Effector CD8-positive, alpha-beta T cell (primary cell): ENCODE results near the gene SLC2A13.
"Not testable (repeated sequence)": the region's sequence is repeated elsewhere in the genome, so short reads cannot be mapped to it uniquely, and the experiment has no call there.

Experiments
- DNase-seq: peaks from one replicate; lab custom pipeline; 2025; lab: John Stamatoyannopoulos, UW

Gene SLC2A13

DNA sequence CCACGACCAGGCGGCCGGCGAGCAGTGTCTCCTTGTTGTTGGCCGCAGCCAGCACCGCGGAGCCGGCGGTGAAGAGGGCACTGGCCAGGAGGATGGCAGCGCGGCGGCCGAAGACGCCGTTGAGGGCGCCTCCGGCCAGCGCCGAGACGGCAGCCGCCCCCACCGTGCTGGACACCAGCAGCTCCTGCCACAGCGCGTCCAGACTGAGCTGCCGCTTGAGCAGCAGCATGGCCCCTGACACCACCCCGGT lies 691 bp downstream of the SLC2A13 start:
- no peak for DNase-seq

DNA sequence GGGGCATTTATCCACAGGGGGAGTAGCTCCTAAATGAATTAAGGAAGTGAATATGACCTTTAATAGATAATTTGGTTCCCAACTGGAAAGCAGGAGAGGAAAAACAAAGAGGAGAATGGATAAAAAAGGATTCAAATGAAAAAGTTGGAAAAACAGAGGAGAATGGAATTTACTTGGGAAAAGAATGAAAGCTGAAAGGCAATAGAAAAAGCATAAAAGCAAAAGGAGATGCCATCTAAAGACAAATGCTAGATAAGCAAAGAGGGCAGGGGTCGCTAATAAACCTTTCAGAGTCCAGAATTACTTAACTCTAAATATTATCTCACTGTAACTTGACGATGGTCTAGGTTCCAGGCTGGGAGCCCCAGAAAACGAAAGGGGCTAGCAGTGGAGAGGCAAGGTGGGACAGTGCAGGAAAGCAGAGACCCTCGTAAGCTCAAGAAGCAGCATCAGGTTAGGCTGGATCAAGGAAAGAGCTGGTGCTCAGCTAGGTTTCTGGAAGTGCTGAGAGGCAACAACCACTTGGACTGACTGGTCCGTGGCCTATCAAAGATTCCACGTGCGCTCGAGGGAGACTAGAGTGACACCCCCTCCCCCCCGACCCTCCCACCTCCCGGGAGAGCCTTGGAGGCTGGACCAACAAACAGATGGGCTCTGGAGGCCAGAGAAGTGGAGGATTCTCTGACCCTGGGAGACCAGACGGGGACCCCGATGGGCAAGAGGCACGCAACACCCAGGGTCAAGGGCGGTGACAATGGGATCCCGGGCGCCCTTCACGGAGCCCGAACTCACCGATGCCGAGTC lies 1.2 kb downstream of the SLC2A13 start:
- no peak for DNase-seq

DNA sequence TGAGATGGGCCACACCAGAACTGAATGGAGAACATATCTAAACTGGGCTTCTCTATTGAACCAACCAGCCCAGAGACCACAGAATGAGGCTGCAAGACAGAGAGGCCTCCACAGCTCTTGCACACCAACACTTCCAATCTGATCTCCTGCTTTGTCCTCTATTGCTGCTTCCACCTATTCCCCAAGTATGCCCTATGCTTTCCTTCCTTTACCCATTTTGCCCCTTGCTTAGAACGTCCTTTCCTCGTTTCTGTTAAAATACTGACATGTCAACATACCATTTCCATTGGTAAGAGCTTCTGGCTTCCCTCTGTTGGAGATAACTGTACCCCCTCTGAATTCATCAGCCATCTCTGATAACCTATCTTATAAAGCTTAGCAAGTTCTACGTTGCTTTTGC lies 2.8 kb downstream of the SLC2A13 start:
- no peak for DNase-seq

DNA sequence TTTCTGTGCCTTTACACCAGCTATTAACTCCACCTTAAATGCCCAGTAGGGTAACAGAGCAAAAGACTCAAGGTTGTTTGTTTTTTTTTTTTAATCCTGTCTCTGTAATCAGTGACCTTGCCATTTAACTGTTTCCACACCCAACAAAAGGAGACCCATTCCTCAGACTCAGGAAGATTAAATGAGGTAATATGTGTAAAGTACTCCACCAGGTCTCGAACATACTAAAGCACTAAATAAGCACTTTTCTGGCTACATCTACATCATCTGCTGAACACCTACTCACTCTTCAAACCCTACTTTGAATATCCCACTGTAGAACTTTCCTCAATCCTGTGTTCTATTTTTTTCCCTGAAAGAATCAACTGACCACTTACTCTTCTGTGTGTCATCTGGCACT lies 4.1 kb downstream of the SLC2A13 start:
- no peak for DNase-seq

- DNase-seq, result no peak
These were observed 6.4 kb downstream of the SLC2A13 start for GRCh38 chr12:40099423-40099853.

GRCh38 chr12:40098406-40099145 lies 7.3 kb downstream of the SLC2A13 start:
- no peak for DNase-seq

GRCh38 chr12:40093512-40093911 lies 12.4 kb downstream of the SLC2A13 start:
- no peak for DNase-seq

- no peak for DNase-seq
These were observed 19.4 kb downstream of the SLC2A13 start for GRCh38 chr12:40086471-40086870.

- no peak for DNase-seq
These were observed 27.6 kb downstream of the SLC2A13 start for GRCh38 chr12:40078266-40078665.

GRCh38 chr12:40075458-40075857 lies 30.4 kb downstream of the SLC2A13 start:
- no peak for DNase-seq

- DNase-seq, result no peak
These were observed 37.5 kb downstream of the SLC2A13 start for GRCh38 chr12:40068416-40068815.

DNA sequence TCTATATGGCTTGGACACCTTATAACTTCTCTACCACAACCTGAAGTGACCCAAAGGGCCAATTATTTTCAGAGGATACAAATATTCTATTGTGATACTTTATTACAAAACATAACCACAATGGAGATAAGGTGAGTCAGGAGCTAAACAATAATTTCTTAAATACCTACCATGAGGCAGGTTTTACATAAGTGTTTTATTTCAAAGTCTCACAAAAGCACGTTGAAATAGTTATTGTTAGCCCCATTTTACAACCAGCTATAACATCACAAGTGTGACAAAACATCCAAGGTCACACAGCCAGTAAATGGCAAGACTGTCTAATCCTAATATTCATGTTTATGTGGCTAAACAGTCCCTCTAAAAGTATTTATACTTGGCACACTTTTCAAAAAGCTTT lies 40.2 kb downstream of the SLC2A13 start:
- DNase-seq, result no peak

DNA sequence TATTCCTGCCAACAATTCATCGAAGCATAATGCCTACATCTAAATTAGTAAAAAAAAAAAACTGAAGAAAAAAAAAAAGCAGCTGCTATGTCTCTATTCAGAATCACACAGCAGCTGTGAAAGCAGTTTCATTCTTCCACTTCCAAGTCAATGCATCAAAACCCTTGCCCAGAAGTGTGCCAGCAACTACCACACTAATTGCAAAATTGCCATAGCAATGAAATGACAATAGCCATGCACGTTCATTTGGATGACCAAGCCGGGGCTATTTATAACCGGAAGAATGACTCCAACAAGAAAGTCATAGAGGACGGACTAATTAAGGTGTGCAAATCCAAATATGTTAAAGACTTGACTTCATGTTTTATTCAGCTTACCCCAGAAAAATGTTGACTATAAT lies 42.5 kb downstream of the SLC2A13 start:
- DNase-seq, result no peak

GRCh38 chr12:40058721-40059190 lies 47.1 kb downstream of the SLC2A13 start:
- no peak for DNase-seq

GRCh38 chr12:40056373-40056772 lies 49.5 kb downstream of the SLC2A13 start:
- DNase-seq, result no peak

GRCh38 chr12:40055776-40056175 lies 50.1 kb downstream of the SLC2A13 start:
- DNase-seq, result no peak

DNA sequence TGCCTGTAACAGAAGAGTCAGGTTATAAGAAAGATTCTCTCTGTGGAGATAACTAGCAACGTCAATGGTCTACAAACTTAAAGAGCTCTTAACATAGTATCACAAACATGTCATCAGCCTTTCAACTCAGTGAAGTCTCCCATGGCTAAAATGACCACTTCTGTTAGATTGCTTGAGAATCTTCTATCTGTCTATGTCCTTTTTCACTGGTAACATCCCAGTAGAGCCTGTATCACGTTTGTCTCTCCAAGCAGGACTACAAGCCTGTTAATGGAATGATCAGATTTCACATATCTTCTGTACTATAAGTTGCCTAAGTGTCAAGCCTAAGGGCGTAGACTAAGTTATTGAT lies 50.7 kb downstream of the SLC2A13 start:
- no peak for DNase-seq

GRCh38 chr12:40054555-40055227 lies 51.2 kb downstream of the SLC2A13 start:
- DNase-seq, result no peak

DNA sequence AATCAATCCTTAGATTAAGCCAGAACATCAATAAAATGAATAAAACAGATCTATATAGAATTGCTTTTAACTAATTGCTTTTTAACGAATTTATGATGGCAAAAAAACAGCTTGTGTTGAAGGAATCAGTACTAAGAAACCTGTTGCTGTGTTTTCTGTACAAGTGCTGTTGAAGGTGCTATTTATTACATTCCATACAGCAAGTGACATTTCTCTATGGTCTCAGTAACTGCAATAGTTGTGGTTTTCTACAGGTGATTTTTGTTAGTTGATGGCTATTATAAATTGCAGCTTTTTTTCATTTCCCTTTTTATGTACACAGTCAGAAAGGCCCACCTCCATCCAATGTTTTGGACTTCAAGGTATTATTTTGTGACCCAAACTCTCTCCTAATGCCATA lies 56.6 kb downstream of the SLC2A13 start:
- DNase-seq, result no peak

DNA sequence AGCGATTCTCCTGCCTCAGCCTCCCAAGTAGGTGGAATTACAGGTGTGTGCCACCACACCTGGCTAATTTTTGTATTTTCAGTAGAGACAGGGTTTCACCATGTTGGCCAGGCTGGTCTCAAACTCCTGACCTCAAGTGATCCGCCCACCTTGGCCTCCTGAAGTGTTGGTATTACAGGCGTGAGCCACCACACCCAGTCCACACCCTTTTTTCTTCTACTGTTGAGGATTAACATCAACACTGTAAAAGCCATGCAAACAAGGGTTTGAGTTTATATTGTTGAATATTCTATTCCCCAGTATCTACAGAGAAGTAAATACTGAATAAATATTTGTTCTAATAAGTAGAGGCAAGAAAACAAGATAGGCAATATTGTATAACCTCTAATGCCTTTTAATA lies 58.9 kb downstream of the SLC2A13 start:
- DNase-seq, result not testable (repeated sequence)

DNA sequence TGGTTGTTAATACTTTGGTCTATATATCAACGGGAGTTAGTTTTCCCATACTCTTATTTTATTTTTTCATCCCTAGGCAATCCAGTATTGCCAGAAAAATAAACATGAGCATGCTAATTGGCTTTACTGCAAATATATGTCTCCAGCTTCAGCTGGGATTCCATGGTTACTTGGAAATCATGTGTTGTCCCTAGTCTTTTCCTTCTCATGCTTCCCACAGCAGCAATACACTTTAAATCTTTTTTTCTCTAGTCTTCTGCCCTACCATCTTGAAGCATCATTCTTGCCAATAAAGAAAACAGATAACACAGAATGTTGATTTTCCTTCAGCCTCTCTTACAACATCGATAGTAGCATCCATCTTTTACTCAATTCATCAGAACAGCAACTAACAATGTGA lies 60.2 kb downstream of the SLC2A13 start:
- no peak for DNase-seq

DNA sequence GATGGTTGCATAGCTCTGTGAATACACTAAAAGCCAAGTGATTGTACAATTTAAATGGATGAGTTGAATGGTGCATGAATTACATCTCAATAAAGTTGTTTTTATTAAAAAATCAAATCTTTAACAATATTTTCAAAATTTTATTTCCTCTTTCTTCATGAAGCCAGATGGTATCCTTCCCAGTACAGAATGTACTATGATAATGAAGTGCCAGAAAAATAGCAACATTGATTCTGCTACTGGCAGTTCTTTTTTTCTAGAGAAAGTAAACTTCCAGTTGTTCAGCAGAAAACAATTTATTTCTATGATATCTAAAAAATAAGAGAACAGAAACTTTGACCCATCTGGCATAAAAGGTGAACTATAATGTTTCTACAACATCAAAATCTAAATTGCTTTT lies 61.5 kb downstream of the SLC2A13 start:
- DNase-seq, result no peak

- DNase-seq, result no peak
These were observed 66.3 kb downstream of the SLC2A13 start for GRCh38 chr12:40039598-40039997.
